Measurements from ENCODE around the gene USP36.

Gene USP36

GRCh38 chr17:78839235-78839761 is 1.3 kb downstream of the USP36 start:
- no peak for DNase-seq (ENCODE audit: low read depth, low spot score)

GRCh38 chr17:78838574-78839005 is 2.0 kb downstream of the USP36 start:
- no peak for DNase-seq (ENCODE audit: low read depth, low spot score)

- no peak for DNase-seq (ENCODE audit: low read depth, low spot score)
Measured at GRCh38 chr17:78836420-78837021, 4.1 kb downstream of the USP36 start.

DNA sequence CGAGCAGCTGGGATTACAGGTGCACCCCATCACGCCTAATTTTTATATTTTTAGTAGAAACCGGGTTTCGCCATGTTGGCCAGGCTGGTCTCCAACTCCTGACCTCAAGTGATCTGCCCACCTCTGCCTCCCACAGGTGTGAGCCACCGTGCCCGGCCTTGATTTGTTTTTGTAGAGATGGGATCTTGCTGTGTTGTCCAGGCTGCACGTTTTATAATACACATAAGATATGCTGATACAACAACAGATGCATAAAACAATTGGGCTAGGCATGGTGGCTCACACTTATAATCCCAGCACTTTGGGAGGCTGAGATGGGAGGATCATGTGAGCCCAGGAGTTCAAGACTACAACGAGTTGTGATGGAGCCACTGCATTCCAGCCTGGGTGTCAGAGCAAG is 6.0 kb downstream of the USP36 start:
- no peak for DNase-seq (ENCODE audit: low read depth, low spot score)

DNA sequence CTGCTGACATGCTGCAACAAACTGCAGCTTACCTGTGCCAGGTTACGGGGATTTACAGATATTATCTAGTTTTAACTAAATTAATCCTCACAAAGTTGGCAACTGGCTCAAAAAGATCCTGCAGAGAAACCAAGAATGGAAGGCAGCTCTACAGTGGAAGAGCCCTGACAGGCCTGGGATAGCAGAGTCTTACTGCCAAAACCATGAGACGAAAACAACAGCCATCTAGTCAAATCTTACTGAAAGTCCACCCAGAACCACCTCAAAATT is 8.1 kb downstream of the USP36 start:
- no peak for DNase-seq (ENCODE audit: low read depth, low spot score)

DNA sequence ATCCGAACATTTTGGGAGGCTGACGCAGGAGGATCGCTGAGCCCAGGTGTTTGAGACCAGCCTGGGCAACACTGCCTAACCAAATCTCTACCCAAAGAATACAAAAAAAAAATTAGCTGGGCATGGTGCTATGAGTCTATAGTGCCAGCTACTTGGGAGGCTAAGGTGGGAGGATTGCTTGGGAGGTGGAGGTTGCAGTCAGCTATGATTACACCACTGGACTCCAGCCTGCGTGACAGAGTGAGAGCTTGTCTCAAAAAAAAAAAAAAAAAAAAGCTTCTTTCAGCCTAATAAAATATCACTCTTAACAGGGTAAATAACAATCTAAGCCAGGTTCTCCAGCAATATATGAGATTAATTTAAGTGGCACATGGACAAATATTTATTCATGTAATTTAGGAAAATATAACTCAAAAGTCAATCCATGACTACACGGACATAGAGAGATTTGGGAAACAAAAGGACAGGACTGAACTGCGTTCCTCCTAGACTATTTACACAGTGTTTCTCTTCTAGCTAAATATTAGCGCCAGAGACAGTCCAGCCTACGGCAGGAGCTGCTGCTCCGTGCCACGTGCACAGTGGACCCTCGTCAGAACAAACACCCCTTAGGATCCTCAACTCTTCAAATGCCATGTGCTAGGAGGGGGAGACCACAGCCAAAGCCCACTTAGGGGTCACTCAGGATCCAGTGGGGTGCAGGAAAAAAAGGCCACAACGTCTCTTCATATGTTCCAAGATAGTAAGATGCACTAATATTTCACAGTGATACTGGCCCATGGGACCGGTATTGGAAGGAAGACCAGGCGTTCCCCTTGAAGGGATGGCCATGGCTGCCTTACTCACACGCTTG is 8.7 kb downstream of the USP36 start:
- no peak for DNase-seq (ENCODE audit: low read depth, low spot score)

DNA sequence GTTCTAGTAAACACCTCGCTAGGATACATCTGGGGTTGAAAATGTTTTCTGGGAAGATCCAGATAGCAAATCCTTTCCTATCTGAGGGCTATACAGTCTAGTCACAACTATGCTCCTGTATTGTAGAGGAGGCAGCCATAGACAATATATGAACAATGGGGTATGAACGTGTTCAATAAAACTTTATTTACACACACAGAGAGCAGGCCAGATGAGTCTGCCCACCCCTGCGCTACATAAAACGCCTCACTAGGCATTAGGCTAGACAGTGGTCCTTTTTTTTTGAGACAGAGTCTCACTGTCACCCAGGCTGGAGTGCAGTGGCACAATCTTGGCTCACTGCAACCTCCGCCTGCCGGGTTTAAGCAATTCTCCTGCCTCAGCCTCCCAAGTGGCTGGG is 11.1 kb downstream of the USP36 start:
- DNase-seq (ENCODE audit: low read depth, low spot score), result no peak

DNA sequence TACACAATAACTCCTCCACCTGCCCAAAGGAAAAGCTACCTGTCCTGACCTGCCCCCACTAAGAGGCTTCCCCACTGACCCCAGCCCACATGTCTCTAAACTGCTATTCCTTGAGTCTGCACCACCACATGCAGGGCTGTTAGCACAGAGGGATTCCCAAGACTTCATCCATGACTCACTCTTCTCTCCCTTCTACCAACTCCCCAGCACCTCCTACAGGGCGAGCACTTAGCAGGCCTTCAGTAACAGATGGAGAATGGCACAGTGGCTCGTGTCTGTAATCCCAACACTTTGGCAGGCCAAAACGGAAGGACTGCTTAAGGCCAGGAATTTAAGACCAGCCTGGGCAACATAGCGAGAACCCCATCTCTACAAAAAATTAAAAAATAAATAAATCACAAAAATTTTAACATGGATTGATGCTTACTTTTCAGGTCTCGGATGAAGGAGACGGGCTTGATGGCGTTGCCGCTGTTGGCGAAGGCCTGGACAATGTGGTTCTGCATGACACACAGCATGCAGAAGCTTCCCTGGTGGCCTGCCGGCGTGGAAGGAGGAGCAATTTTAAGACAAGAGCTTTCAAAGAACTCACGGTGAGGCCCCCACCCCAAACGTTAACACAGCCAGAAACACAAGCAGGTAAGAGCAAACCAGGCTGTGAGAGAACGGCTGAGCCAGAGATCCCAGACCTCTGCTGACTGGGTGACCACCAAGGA is 12.0 kb downstream of the USP36 start:
- no peak for DNase-seq (ENCODE audit: low read depth, low spot score)

- no peak for DNase-seq (ENCODE audit: low read depth, low spot score)
Measured at GRCh38 chr17:78826836-78827509, 13.6 kb downstream of the USP36 start.

GRCh38 chr17:78826421-78826820 is 14.2 kb downstream of the USP36 start:
- no peak for DNase-seq (ENCODE audit: low read depth, low spot score)

GRCh38 chr17:78825696-78826095 is 14.9 kb downstream of the USP36 start:
- DNase-seq (ENCODE audit: low read depth, low spot score), result no peak

GRCh38 chr17:78824240-78824639 is 16.4 kb downstream of the USP36 start:
- DNase-seq (ENCODE audit: low read depth, low spot score), result no peak

DNA sequence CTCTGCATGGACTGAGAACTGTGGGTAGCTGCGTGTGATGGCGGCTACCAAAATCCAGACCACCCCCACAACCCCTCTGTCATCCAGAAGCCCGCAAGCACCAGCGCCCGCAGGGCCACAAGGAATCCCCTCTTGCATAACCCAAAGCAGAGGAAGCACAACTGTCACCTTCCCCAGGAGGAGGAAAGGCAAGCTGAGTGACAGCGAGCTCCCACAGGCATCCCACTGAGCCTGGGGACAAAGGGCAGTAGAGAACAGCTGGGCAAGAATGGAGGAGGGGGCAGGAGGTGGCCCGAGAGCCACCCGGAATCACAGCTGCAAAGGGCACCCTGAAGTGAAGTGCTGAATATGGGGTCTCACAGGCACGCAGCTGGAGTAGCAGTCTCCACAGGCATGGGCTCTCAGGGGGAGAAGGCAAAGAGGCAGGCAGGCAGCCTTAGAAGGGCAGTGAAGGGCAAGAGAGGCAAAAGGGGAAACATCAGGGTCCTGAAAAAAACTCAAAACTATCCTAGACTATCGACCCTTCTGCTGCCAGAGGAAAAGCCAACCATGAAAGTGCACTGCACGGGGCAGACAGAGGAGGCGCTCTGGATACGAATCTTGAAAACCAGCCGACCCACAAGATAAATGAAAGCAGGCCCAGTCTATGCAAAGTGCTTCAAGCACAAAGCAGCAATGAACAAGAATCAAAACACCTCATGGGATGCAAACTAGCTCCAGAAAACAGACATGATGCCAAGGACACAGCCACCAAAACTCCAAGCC is 17.1 kb downstream of the USP36 start:
- no peak for DNase-seq (ENCODE audit: low read depth, low spot score)

DNA sequence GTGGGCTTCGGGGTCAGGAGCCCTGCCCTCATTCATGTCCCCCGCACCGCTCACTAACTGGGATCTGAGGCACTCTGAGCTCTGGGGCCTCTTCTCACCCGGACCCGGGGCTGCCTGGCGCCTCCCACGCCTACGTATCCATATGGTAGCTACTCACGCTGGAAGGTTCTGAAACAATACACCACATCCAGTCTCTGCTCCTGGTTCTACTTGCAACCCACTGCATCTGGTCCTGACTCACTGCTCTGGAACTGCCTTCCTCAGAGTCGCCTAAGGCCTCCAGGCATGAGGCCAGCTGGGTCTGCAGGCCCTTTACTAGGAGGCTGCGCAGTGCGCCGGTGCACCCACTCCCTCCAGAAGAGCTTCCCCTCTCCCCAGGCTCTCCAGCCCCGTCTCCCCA is 18.1 kb downstream of the USP36 start:
- peak; percentile 58 for DNase-seq (ENCODE audit: low read depth, low spot score)

GRCh38 chr17:78821961-78822360 is 18.7 kb downstream of the USP36 start:
- DNase-seq (ENCODE audit: low read depth, low spot score), result no peak

GRCh38 chr17:78820841-78821240 is 19.8 kb downstream of the USP36 start:
- DNase-seq (ENCODE audit: low read depth, low spot score), result no peak

- DNase-seq (ENCODE audit: low read depth, low spot score), result no peak
Measured at GRCh38 chr17:78819806-78820792, 20.5 kb downstream of the USP36 start.

- DNase-seq (ENCODE audit: low read depth, low spot score), result no peak
Measured at GRCh38 chr17:78819402-78819801, 21.2 kb downstream of the USP36 start.

GRCh38 chr17:78818932-78819331 is 21.7 kb downstream of the USP36 start:
- no peak for DNase-seq (ENCODE audit: low read depth, low spot score)

Data from brain pericyte (primary cell).